ENCODE data around the gene RBBP4. TPM values are rescaled to one million over a fixed set of nuclear protein-coding genes. Genes with fewer than 3 reads are reported as not detected.

The RBBP4 gene
- 252 TPM for total RNA-seq

GRCh38 chr1:32650752-32651460 lies at the start of gene RBBP4:
RBBP4 (plus strand) TSS chr1:32651208; CDS start chr1:32651307, 99 bp downstream.

GRCh38 chr1:32650248-32650751 lies 708 bp upstream of the RBBP4 start, which contains the start of gene ZBTB8OS:
ZBTB8OS (minus strand) TSS chr1:32650550; CDS start chr1:32650529, 21 bp downstream.

GRCh38 chr1:32702599-32703478 lies 51.8 kb downstream of the RBBP4 start, which contains the start of gene SYNC:
SYNC (minus strand) TSS chr1:32702770; CDS start chr1:32702660, 110 bp downstream.

Other genes with a start within 250 kb of the RBBP4 start
- gene ZBTB8B, start 186.1 kb upstream of the RBBP4 start, total RNA-seq: 3.8 TPM
- gene ZBTB8A, start 111.8 kb upstream of the RBBP4 start, total RNA-seq: 24.7 TPM
- gene ZBTB8OS, start 658 bp upstream of the RBBP4 start, total RNA-seq: 30.5 TPM
- gene SYNC, start 51.6 kb downstream of the RBBP4 start, total RNA-seq: 15.3 TPM
- 42.4 TPM for gene YARS1, start 166.2 kb downstream of the RBBP4 start, total RNA-seq
- gene S100PBP, start 166.4 kb downstream of the RBBP4 start, total RNA-seq: 96.8 TPM
- 69.1 TPM for gene FNDC5, start 219.7 kb downstream of the RBBP4 start, total RNA-seq
- gene HPCA, start 235.3 kb downstream of the RBBP4 start, total RNA-seq: 15.2 TPM

All from camera-type eye (tissue), 1 donor.